WTC11 (cell line): ENCODE data around the gene IFNA5. TPM values are rescaled to one million over a fixed set of nuclear protein-coding genes. Genes with fewer than 3 reads are reported as not detected.

Experiments used
- ATAC-seq: fragments of 200-7000 bp; cut with Tn5 transposase; 2 replicates; pipeline ENCODE4 v1.10.0; 2021; ENCODE audit warnings: mild to moderate bottlenecking, moderate library complexity
- CTCF ChIA-PET: fragments of 300-600 bp; sonication (Branson Sonifier 250); formaldehyde crosslinking; loops from one replicate; lab custom pipeline; 2021; ENCODE audit warnings: antibody characterized with exemption; lab: Charles Lee
- POLR2A ChIA-PET: fragments of 350-600 bp; sonication (Branson Sonifier 250); formaldehyde crosslinking; loops from one replicate; lab custom pipeline; 2021; ENCODE audit warnings: antibody characterized with exemption; lab: Charles Lee
- DNase-seq: peaks from one replicate; pipeline ENCODE4 v3.0.0; 2021; ENCODE audit warnings: low spot score
- H3K27ac Mint-ChIP-seq: 2 replicates; pipeline ENCODE4 v1.8.0; 2021; ENCODE audit warnings: mixed read lengths
- H3K27me3 Mint-ChIP-seq: 2 replicates; pipeline ENCODE4 v1.8.0; 2021; ENCODE audit warnings: low read depth, mild to moderate bottlenecking, moderate library complexity, mixed read lengths
- H3K36me3 Mint-ChIP-seq: 2 replicates; pipeline ENCODE4 v1.8.0; 2021; ENCODE audit warnings: mixed read lengths
- H3K4me1 Mint-ChIP-seq: 2 replicates; pipeline ENCODE4 v1.8.0; 2022; ENCODE audit warnings: mixed read lengths
- H3K4me3 Mint-ChIP-seq: 2 replicates; pipeline ENCODE4 v1.8.0; 2021; ENCODE audit warnings: mild to moderate bottlenecking, moderate library complexity, mixed read lengths
- H3K9me3 Mint-ChIP-seq: 2 replicates; pipeline ENCODE4 v1.8.0; 2021; ENCODE audit warnings: mixed read lengths
- CREM ChIP-seq: sonication (generic); formaldehyde crosslinking; IDR thresholded peaks from 2 replicates; pipeline ENCODE4 v1.8.1; 2022; ENCODE audit warnings: mild to moderate bottlenecking, missing genetic modification reagents, moderate library complexity
- FOXJ3 ChIP-seq: sonication (generic); formaldehyde crosslinking; IDR thresholded peaks from 2 replicates; pipeline ENCODE4 v1.9.0; 2021; ENCODE audit warnings: missing genetic modification reagents, mild to moderate bottlenecking, borderline replicate concordance
- FOXP1 ChIP-seq: sonication (generic); formaldehyde crosslinking; IDR thresholded peaks from 2 replicates; pipeline ENCODE4 v1.8.0; 2022; ENCODE audit warnings: missing genetic modification reagents, mild to moderate bottlenecking, moderate library complexity, borderline replicate concordance
- NFE2L1 ChIP-seq: sonication (generic); formaldehyde crosslinking; IDR thresholded peaks from 2 replicates; pipeline ENCODE4 v1.8.1; 2023; ENCODE audit warnings: missing genetic modification reagents
- OVOL2 ChIP-seq: fragments of 250-450 bp; sonication (Bioruptor Pico); IDR thresholded peaks from 2 replicates; pipeline ENCODE4 v1.9.0; 2021; ENCODE audit warnings: mild to moderate bottlenecking, borderline replicate concordance
- RELA ChIP-seq: sonication (generic); formaldehyde crosslinking; IDR thresholded peaks from 2 replicates; pipeline ENCODE4 v1.8.1; 2022; ENCODE audit warnings: missing genetic modification reagents, mild to moderate bottlenecking, borderline replicate concordance
- SMAD4 ChIP-seq: sonication (generic); formaldehyde crosslinking; IDR thresholded peaks from 2 replicates; pipeline ENCODE4 v1.8.0; 2022; ENCODE audit warnings: mild to moderate bottlenecking, missing genetic modification reagents
- SOX15 ChIP-seq: fragments of 250-450 bp; sonication (Bioruptor Pico); IDR thresholded peaks from 2 replicates; pipeline ENCODE4 v1.9.0; 2021; ENCODE audit warnings: mild to moderate bottlenecking
- TCF7 ChIP-seq: sonication (generic); formaldehyde crosslinking; IDR thresholded peaks from 2 replicates; pipeline ENCODE4 v1.8.0; 2022; ENCODE audit warnings: mild to moderate bottlenecking, low read depth, missing genetic modification reagents, moderate library complexity
- ZBTB21 ChIP-seq: sonication (generic); formaldehyde crosslinking; IDR thresholded peaks from 2 replicates; pipeline ENCODE4 v1.8.1; 2023; ENCODE audit warnings: mild to moderate bottlenecking, missing genetic modification reagents, borderline replicate concordance
- ZNF317 ChIP-seq: sonication (generic); formaldehyde crosslinking; IDR thresholded peaks from 2 replicates; pipeline ENCODE4 v1.8.1; 2023; ENCODE audit warnings: low read depth, mild to moderate bottlenecking, moderate library complexity, missing genetic modification reagents, borderline replicate concordance
- total RNA-seq: library from RNA; stranded (reverse); gene quantifications from 3 replicates; pipeline ENCODE4 v1.2.3, GENCODE V29; 2021
- TF ChIP-seq, protein P1 (sequence below): fragments of 250-450 bp; sonication (Bioruptor Pico); IDR thresholded peaks from 2 replicates; pipeline ENCODE4 v1.9.0; 2021; ENCODE audit warnings: mild to moderate bottlenecking
- TF ChIP-seq, protein P2 (sequence below): sonication (generic); formaldehyde crosslinking; IDR thresholded peaks from 2 replicates; pipeline ENCODE4 v1.8.1; 2022; ENCODE audit warnings: missing genetic modification reagents, borderline replicate concordance
- TF ChIP-seq, protein P3 (sequence below): sonication (generic); formaldehyde crosslinking; IDR thresholded peaks from 2 replicates; pipeline ENCODE4 v1.8.0; 2022; ENCODE audit warnings: mild to moderate bottlenecking, missing genetic modification reagents
- TF ChIP-seq, protein P4 (sequence below): sonication (generic); formaldehyde crosslinking; IDR thresholded peaks from 2 replicates; pipeline ENCODE4 v1.8.0; 2023; ENCODE audit warnings: missing genetic modification reagents
- TF ChIP-seq, protein P5 (sequence below): sonication (generic); formaldehyde crosslinking; IDR thresholded peaks from 2 replicates; pipeline ENCODE4 v1.8.1; 2022; ENCODE audit warnings: mild to moderate bottlenecking, moderate library complexity, missing genetic modification reagents
- TF ChIP-seq, protein P6 (sequence below): sonication (generic); formaldehyde crosslinking; IDR thresholded peaks from 2 replicates; pipeline ENCODE4 v1.8.1; 2023; ENCODE audit warnings: mild to moderate bottlenecking, missing genetic modification reagents
- TF ChIP-seq, protein P7 (sequence below): sonication (generic); formaldehyde crosslinking; IDR thresholded peaks from 2 replicates; pipeline ENCODE4 v1.8.1; 2022; ENCODE audit warnings: mild to moderate bottlenecking, missing genetic modification reagents, moderate library complexity, borderline replicate concordance
- TF ChIP-seq, protein P8 (sequence below): sonication (generic); formaldehyde crosslinking; IDR thresholded peaks from 2 replicates; pipeline ENCODE4 v1.8.1; 2023; ENCODE audit warnings: mild to moderate bottlenecking, missing genetic modification reagents, borderline replicate concordance

The IFNA5 gene
- total RNA-seq, 1 experiment from 2014 or later = not detected

DNA sequence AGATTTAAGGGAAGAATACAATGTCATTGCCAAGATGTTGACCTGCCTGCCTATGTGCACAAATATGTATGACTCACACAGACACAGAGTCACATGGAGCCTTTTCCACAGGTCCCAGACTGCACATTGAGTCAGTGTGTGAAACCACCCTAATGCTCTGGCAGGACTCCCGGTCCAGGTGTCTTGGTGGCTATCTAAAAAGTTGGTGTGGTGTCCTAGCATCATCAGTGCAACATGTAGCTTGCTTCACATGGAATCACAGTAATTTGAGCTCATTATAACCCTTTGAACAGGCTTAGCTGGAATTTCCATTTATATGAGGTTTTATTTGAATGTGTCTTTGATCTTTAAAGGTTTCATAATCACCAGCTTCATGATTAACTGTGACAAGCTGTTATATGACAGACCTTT, 10.7 kb downstream of the IFNA5 start:
- CTCF ChIA-PET = interaction anchor here (1.8 kb wide), 1 partner anchor 42 kb away, joined by 6 read pairs; no protein-coding TSS in a partner anchor
- peaks cover 25% of the 10 kb centered on the region for H3K27me3 Mint-ChIP-seq
- ATAC-seq (no peak), DNase-seq (no peak)
- no peaks in the 10 kb centered on the region for H3K4me1 Mint-ChIP-seq
- TF ChIP-seq SOX15 (no peak), FOXP1 (CRISPR knock-in tag) (no peak), RELA (CRISPR knock-in tag) (no peak), OVOL2 (CRISPR knock-in tag) (no peak)
- TF ChIP-seq, protein P1, sequence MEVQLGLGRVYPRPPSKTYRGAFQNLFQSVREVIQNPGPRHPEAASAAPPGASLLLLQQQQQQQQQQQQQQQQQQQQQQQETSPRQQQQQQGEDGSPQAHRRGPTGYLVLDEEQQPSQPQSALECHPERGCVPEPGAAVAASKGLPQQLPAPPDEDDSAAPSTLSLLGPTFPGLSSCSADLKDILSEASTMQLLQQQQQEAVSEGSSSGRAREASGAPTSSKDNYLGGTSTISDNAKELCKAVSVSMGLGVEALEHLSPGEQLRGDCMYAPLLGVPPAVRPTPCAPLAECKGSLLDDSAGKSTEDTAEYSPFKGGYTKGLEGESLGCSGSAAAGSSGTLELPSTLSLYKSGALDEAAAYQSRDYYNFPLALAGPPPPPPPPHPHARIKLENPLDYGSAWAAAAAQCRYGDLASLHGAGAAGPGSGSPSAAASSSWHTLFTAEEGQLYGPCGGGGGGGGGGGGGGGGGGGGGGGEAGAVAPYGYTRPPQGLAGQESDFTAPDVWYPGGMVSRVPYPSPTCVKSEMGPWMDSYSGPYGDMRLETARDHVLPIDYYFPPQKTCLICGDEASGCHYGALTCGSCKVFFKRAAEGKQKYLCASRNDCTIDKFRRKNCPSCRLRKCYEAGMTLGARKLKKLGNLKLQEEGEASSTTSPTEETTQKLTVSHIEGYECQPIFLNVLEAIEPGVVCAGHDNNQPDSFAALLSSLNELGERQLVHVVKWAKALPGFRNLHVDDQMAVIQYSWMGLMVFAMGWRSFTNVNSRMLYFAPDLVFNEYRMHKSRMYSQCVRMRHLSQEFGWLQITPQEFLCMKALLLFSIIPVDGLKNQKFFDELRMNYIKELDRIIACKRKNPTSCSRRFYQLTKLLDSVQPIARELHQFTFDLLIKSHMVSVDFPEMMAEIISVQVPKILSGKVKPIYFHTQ = no peak
- TF ChIP-seq, protein P2, sequence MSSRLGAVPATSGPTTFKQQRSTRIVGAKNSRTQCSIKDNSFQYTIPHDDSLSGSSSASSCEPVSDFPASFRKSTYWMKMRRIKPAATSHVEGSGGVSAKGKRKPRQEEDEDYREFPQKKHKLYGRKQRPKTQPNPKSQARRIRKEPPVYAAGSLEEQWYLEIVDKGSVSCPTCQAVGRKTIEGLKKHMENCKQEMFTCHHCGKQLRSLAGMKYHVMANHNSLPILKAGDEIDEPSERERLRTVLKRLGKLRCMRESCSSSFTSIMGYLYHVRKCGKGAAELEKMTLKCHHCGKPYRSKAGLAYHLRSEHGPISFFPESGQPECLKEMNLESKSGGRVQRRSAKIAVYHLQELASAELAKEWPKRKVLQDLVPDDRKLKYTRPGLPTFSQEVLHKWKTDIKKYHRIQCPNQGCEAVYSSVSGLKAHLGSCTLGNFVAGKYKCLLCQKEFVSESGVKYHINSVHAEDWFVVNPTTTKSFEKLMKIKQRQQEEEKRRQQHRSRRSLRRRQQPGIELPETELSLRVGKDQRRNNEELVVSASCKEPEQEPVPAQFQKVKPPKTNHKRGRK = no peak
- TF ChIP-seq, protein P3, sequence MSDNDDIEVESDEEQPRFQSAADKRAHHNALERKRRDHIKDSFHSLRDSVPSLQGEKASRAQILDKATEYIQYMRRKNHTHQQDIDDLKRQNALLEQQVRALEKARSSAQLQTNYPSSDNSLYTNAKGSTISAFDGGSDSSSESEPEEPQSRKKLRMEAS = no peak
- H3K9me3 Mint-ChIP-seq = 0 out of 2 replicates have a peak, but pooled peaks cover 4% of the 10 kb centered on the region
- H3K4me3 Mint-ChIP-seq = no peak overlapping the region
- no peaks in the 10 kb centered on the region for H3K36me3 Mint-ChIP-seq
- H3K27ac Mint-ChIP-seq = no peak overlapping the region
- POLR2A ChIA-PET = no interaction called here

DNA sequence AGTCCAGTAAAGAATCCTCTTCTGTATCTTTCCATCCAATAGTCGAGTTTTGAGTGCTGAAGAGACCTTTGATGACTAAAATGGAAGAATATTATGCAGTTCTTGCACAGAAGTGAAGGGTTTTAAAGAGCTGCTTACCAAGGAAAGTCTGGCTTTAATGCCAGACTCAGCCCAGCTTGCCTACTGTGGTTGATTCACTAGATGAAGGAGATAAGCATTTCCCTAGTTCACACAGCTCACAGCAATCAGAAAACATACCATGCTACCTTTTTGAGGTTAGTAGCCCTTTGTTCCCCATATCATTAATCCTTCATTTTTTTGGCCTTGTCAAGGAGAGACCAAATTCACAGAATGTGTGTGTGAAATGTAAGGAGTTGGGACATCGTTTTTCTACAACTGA, 15.3 kb downstream of the IFNA5 start:
- ChIA-PET CTCF (interaction anchor here (0.6 to 1.2 kb wide), 4 partner anchors 36 to 176 kb away, joined by 3 to 4 read pairs (median 3); no protein-coding TSS in a partner anchor), POLR2A (no interaction called here)
- Mint-ChIP-seq H3K9me3 (peaks cover 7% of the 10 kb centered on the region), H3K27me3 (peaks cover 29% of the 10 kb centered on the region), H3K36me3 (no peaks in the 10 kb centered on the region), H3K4me3 (no peak overlapping the region), H3K27ac (no peak overlapping the region), H3K4me1 (no peaks in the 10 kb centered on the region)
- TF ChIP-seq, protein P4, sequence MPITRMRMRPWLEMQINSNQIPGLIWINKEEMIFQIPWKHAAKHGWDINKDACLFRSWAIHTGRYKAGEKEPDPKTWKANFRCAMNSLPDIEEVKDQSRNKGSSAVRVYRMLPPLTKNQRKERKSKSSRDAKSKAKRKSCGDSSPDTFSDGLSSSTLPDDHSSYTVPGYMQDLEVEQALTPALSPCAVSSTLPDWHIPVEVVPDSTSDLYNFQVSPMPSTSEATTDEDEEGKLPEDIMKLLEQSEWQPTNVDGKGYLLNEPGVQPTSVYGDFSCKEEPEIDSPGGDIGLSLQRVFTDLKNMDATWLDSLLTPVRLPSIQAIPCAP (CRISPR knock-in tag) = no peak
- TF ChIP-seq ZNF317 (CRISPR knock-in tag) (no peak), TCF7 (CRISPR knock-in tag) (no peak), CREM (CRISPR knock-in tag) (no peak), SMAD4 (no peak)
- TF ChIP-seq, protein P5, sequence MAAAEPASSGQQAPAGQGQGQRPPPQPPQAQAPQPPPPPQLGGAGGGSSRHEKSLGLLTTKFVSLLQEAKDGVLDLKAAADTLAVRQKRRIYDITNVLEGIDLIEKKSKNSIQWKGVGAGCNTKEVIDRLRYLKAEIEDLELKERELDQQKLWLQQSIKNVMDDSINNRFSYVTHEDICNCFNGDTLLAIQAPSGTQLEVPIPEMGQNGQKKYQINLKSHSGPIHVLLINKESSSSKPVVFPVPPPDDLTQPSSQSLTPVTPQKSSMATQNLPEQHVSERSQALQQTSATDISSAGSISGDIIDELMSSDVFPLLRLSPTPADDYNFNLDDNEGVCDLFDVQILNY (CRISPR knock-in tag) = no peak
- TF ChIP-seq, protein P6, sequence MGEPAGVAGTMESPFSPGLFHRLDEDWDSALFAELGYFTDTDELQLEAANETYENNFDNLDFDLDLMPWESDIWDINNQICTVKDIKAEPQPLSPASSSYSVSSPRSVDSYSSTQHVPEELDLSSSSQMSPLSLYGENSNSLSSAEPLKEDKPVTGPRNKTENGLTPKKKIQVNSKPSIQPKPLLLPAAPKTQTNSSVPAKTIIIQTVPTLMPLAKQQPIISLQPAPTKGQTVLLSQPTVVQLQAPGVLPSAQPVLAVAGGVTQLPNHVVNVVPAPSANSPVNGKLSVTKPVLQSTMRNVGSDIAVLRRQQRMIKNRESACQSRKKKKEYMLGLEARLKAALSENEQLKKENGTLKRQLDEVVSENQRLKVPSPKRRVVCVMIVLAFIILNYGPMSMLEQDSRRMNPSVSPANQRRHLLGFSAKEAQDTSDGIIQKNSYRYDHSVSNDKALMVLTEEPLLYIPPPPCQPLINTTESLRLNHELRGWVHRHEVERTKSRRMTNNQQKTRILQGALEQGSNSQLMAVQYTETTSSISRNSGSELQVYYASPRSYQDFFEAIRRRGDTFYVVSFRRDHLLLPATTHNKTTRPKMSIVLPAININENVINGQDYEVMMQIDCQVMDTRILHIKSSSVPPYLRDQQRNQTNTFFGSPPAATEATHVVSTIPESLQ (CRISPR knock-in tag) = no peak
- ATAC-seq = no peak
- no peak for DNase-seq

DNA sequence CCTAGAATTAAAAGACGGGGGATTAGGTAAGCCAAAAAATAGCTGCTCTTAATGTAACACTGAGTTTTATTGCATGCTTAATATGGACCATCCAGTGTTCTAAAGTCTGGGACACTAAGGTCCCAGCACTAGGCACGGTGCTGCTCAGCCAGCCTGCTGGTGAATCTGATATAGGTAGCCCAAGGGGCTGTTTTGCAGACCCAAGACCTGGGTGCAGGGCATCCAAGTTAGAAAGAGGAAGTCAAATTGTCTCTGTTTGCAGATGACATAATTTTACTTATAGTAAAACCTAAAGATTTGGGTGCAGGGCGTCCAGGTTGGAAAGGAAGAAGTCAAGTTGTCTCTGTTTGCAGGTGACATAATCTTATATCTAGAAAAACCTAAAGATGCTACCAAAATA, 17.8 kb downstream of the IFNA5 start:
- ATAC-seq = no peak
- Mint-ChIP-seq H3K4me1 (no peaks in the 10 kb centered on the region), H3K36me3 (no peaks in the 10 kb centered on the region), H3K4me3 (no peak overlapping the region), H3K27me3 (peaks cover 18% of the 10 kb centered on the region), H3K27ac (no peak overlapping the region), H3K9me3 (peaks cover 7% of the 10 kb centered on the region)
- ChIA-PET CTCF (no interaction called here), POLR2A (no interaction called here)
- DNase-seq = no peak
- no peak for TF ChIP-seq ZBTB21 (CRISPR knock-in tag)
- TF ChIP-seq, protein P7, sequence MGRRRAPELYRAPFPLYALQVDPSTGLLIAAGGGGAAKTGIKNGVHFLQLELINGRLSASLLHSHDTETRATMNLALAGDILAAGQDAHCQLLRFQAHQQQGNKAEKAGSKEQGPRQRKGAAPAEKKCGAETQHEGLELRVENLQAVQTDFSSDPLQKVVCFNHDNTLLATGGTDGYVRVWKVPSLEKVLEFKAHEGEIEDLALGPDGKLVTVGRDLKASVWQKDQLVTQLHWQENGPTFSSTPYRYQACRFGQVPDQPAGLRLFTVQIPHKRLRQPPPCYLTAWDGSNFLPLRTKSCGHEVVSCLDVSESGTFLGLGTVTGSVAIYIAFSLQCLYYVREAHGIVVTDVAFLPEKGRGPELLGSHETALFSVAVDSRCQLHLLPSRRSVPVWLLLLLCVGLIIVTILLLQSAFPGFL (CRISPR knock-in tag) = no peak
- no peak for TF ChIP-seq NFE2L1 (CRISPR knock-in tag)
- TF ChIP-seq FOXJ3 (CRISPR knock-in tag) = no peak
- TF ChIP-seq, protein P8, sequence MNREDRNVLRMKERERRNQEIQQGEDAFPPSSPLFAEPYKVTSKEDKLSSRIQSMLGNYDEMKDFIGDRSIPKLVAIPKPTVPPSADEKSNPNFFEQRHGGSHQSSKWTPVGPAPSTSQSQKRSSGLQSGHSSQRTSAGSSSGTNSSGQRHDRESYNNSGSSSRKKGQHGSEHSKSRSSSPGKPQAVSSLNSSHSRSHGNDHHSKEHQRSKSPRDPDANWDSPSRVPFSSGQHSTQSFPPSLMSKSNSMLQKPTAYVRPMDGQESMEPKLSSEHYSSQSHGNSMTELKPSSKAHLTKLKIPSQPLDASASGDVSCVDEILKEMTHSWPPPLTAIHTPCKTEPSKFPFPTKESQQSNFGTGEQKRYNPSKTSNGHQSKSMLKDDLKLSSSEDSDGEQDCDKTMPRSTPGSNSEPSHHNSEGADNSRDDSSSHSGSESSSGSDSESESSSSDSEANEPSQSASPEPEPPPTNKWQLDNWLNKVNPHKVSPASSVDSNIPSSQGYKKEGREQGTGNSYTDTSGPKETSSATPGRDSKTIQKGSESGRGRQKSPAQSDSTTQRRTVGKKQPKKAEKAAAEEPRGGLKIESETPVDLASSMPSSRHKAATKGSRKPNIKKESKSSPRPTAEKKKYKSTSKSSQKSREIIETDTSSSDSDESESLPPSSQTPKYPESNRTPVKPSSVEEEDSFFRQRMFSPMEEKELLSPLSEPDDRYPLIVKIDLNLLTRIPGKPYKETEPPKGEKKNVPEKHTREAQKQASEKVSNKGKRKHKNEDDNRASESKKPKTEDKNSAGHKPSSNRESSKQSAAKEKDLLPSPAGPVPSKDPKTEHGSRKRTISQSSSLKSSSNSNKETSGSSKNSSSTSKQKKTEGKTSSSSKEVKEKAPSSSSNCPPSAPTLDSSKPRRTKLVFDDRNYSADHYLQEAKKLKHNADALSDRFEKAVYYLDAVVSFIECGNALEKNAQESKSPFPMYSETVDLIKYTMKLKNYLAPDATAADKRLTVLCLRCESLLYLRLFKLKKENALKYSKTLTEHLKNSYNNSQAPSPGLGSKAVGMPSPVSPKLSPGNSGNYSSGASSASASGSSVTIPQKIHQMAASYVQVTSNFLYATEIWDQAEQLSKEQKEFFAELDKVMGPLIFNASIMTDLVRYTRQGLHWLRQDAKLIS (CRISPR knock-in tag) = no peak
